Ishikawa (cell line): ENCODE results near the gene LMF2.

Source experiments
- CEBPB ChIP-seq: IDR thresholded peaks from 2 replicates; pipeline ENCODE4 v1.6.1; 2012
- CREB1 ChIP-seq: IDR thresholded peaks from 2 replicates; pipeline ENCODE4 v1.6.1; 2012; ENCODE audit warnings: low read depth
- EGR1 ChIP-seq: IDR thresholded peaks from 2 replicates; pipeline ENCODE4 v1.6.1; 2012
- EP300 ChIP-seq: IDR thresholded peaks from 2 replicates; pipeline ENCODE4 v1.6.1; 2012; ENCODE audit warnings: borderline replicate concordance
- FOXM1 ChIP-seq: IDR thresholded peaks from 2 replicates; pipeline ENCODE4 v1.6.1; 2012; ENCODE audit warnings: low read depth, borderline replicate concordance
- MAX ChIP-seq: IDR thresholded peaks from 2 replicates; pipeline ENCODE4 v1.6.1; 2012
- NFIC ChIP-seq: IDR thresholded peaks from 2 replicates; pipeline ENCODE4 v1.6.1; 2012
- RAD21 ChIP-seq: IDR thresholded peaks from 2 replicates; pipeline ENCODE4 v1.6.1; 2012; ENCODE audit warnings: low read depth
- REST ChIP-seq: IDR thresholded peaks from 2 replicates; pipeline ENCODE4 v1.6.1; 2012; ENCODE audit warnings: low read depth, mild to moderate bottlenecking
- TAF1 ChIP-seq: IDR thresholded peaks from 2 replicates; pipeline ENCODE4 v1.6.1; 2012; ENCODE audit warnings: low read depth, mild to moderate bottlenecking
- TCF12 ChIP-seq: IDR thresholded peaks from 2 replicates; pipeline ENCODE4 v1.6.1; 2012; ENCODE audit warnings: low read depth
- TEAD4 ChIP-seq: IDR thresholded peaks from 2 replicates; pipeline ENCODE4 v1.6.1; 2012
- USF1 ChIP-seq: IDR thresholded peaks from 2 replicates; pipeline ENCODE4 v1.6.1; 2012
- YY1 ChIP-seq: IDR thresholded peaks from 2 replicates; pipeline ENCODE4 v1.6.1; 2012; ENCODE audit warnings: low read depth
- ZBTB7A ChIP-seq: IDR thresholded peaks from 2 replicates; pipeline ENCODE4 v1.6.1; 2012; ENCODE audit warnings: low read depth

LMF2 gene

GRCh38 chr22:50548921-50549790, 41.7 kb upstream of the LMF2 start:
- TF ChIP-seq REST (no peak), CEBPB (no peak), CREB1 (no peak), TAF1 (no peak), USF1 (no peak), EGR1 (no peak), NFIC (no peak), YY1 (no peak), ZBTB7A (no peak), TEAD4 (no peak), EP300 (no peak), MAX (no peak), FOXM1 (no peak), RAD21 (no peak), TCF12 (no peak)

- TF ChIP-seq YY1 (no peak), CEBPB (no peak), ZBTB7A (no peak)
Observed at GRCh38 chr22:50548040-50548920, 40.8 kb upstream of the LMF2 start.

- no peak for TF ChIP-seq CEBPB
- TF ChIP-seq EGR1: no peak
- no peak for TF ChIP-seq NFIC
- TF ChIP-seq TEAD4: no peak
Observed at GRCh38 chr22:50547263-50547985, 39.9 kb upstream of the LMF2 start.

- TF ChIP-seq REST: no peak
- TF ChIP-seq EP300: no peak
- no peak for TF ChIP-seq RAD21
- no peak for TF ChIP-seq CREB1
- TF ChIP-seq TEAD4: no peak
- TF ChIP-seq TCF12: no peak
- TF ChIP-seq USF1: no peak
- no peak for TF ChIP-seq TAF1
Observed at GRCh38 chr22:50546326-50547262, 39.1 kb upstream of the LMF2 start.
